ENCODE data around the gene NUS1.
"Not testable (repeated sequence)": the region's sequence is repeated elsewhere in the genome, so short reads cannot be mapped to it uniquely, and the experiment has no call there.

DNA sequence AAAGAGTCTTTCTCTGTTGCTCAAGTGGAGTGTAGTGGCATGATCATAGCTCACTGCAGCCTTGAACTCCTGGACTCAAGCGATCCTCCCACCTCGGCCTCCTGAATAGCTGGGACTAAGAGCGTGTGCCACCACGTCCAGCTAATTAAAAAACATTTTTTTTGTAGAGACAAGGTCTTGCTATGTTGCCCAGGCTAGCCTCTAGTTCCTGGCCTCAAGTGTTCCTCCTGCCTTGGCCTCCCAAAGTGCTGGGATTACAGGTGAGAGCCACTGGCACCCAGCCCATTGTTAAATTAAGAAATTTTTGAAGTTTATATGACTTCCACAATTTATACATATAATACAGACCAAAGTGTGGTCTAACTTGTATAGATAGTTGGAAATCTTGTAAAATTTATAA, 14.3 kb downstream of the NUS1 start:
- not testable (repeated sequence) for TF ChIP-seq POLR2A (IDR thresholded peaks at IDR 0.05; ENCODE audit: low read depth, low read length); TAF1 (IDR thresholded peaks at IDR 0.05; ENCODE audit: borderline replicate concordance, low read depth, low read length); POLR2AphosphoS5 (IDR thresholded peaks at IDR 0.05; ENCODE audit: low read depth, low read length)
